Activated CD4-positive, alpha-beta T cell treated with anti-CD3 and anti-CD28 coated beads, Interleukin-10, Interleukin-2, amounts not matched to agents 100 ng/mL and 50 ng/mL, durations not matched to agents 16 hours and 8 hours (primary cell): ENCODE measurements around the gene SLC22A15.
"Not testable (repeated sequence)": the region's sequence is repeated elsewhere in the genome, so short reads cannot be mapped to it uniquely, and the experiment has no call there.

Experiments
- DNase-seq: peaks from one replicate; pipeline ENCODE4 v3.0.0-alpha.2; 2020

Gene SLC22A15

GRCh38 chr1:116044071-116044470 lies 67.8 kb downstream of the SLC22A15 start:
- no peak for DNase-seq

GRCh38 chr1:116046933-116047332 lies 70.6 kb downstream of the SLC22A15 start:
- DNase-seq = not testable (repeated sequence)

GRCh38 chr1:116051896-116052295 lies 75.6 kb downstream of the SLC22A15 start:
- not testable (repeated sequence) for DNase-seq

- no peak for DNase-seq
These were observed 85.9 kb downstream of the SLC22A15 start for GRCh38 chr1:116062201-116062600.

GRCh38 chr1:116064616-116065015 lies 88.3 kb downstream of the SLC22A15 start:
- DNase-seq = no peak

GRCh38 chr1:116066868-116067565 lies 90.7 kb downstream of the SLC22A15 start:
- no peak for DNase-seq

- no peak for DNase-seq
These were observed 91.2 kb downstream of the SLC22A15 start for GRCh38 chr1:116067566-116067890.

- DNase-seq = no peak
These were observed 99.3 kb downstream of the SLC22A15 start for GRCh38 chr1:116075575-116075974.

GRCh38 chr1:116075990-116076389 lies 99.7 kb downstream of the SLC22A15 start:
- no peak for DNase-seq

GRCh38 chr1:116076831-116077230 lies 100.5 kb downstream of the SLC22A15 start:
- no peak for DNase-seq

- no peak for DNase-seq
These were observed 102.4 kb downstream of the SLC22A15 start for GRCh38 chr1:116078699-116079223.

- no peak for DNase-seq
These were observed 111.3 kb downstream of the SLC22A15 start for GRCh38 chr1:116087628-116088027.

- no peak for DNase-seq
These were observed 113.6 kb downstream of the SLC22A15 start for GRCh38 chr1:116089870-116090269.

- DNase-seq = no peak
These were observed 114.8 kb downstream of the SLC22A15 start for GRCh38 chr1:116091083-116091482.

- DNase-seq = no peak
These were observed 116.6 kb downstream of the SLC22A15 start for GRCh38 chr1:116092752-116093489.

GRCh38 chr1:116095027-116095426 lies 118.7 kb downstream of the SLC22A15 start:
- no peak for DNase-seq

- no peak for DNase-seq
These were observed 119.8 kb downstream of the SLC22A15 start for GRCh38 chr1:116096013-116096618.

GRCh38 chr1:116097626-116098025 lies 121.3 kb downstream of the SLC22A15 start:
- DNase-seq = no peak

GRCh38 chr1:116099379-116099778 lies 123.1 kb downstream of the SLC22A15 start:
- no peak for DNase-seq

- no peak for DNase-seq
These were observed 123.6 kb downstream of the SLC22A15 start for GRCh38 chr1:116099919-116100318.

GRCh38 chr1:116104667-116105066 lies 128.4 kb downstream of the SLC22A15 start:
- no peak for DNase-seq

GRCh38 chr1:116105996-116106395 lies 129.7 kb downstream of the SLC22A15 start:
- no peak for DNase-seq

GRCh38 chr1:116106646-116107045 lies 130.3 kb downstream of the SLC22A15 start:
- no peak for DNase-seq

GRCh38 chr1:116107371-116107770 lies 131.1 kb downstream of the SLC22A15 start:
- DNase-seq = no peak
